COLO668 (cell line): Measurements from ENCODE around the gene IKZF5.

Experiments used
- DNase-seq: peaks from one replicate; lab custom pipeline; 2025; ENCODE audit not compliant: unreplicated experiment; lab: John Stamatoyannopoulos, UW

Gene IKZF5

GRCh38 chr10:123016228-123016627, 7.6 kb upstream of the IKZF5 start:
- no peak for DNase-seq

DNA sequence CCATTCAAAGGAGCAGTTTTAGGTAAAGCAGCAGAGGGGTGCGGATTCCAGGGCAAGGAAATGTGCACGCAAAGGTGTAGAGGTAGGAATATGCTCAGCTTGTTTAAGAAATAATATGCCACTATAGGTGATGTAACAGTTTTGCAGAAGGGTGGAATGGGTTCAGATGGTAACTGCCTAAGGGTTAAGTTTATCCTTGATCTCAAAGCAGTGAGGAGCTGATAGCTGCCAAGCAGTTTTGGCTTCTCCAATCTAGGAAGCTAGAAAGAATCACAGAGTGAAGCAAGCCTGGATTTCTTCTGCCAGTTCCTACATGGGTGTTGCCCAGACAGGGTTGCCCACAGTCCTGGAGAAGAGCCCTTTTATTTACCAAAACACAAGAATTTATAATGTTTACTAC, 6.2 kb upstream of the IKZF5 start:
- DNase-seq = no peak

- DNase-seq = no peak
Measured at GRCh38 chr10:123013456-123014419, 5.1 kb upstream of the IKZF5 start.

- no peak for DNase-seq
Measured at GRCh38 chr10:123011987-123012386, 3.4 kb upstream of the IKZF5 start.

DNA sequence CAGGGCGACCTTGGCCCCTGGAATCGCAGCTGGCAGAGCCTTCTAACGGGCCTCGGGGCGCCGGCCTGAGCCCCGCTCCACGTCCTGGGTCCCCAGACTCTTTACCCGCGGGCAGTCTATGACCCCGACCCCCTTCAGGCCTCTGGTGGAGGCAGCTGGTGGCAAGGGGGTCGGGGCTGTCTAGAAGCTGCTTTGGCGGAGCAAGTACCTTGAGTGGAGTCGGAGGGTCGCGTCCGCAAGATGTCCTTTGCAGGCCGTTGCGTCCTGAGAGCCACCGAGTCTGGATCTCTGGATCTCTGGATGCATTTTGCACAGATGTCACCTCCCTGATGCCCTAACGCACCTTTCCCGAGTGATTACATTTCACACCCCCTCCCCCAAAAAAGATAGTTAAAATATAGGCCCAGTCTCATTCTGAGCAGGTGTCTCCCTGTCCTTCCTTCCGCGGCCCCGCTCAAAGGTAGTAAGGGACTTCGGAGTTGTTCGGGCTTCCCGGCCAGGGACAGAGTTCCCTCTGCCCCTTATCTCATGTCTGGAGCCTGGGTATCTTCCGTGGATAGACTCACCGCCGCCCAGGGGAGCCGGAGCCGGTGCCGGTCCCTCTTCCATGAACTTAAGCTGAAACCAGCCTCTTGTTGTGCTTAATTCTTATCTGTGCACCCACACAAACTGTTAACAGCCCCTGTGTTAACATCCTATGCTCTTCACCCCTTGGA, 668 bp upstream of the IKZF5 start:
- peak; percentile 8 for DNase-seq

- peak; percentile 16 for DNase-seq
Measured at GRCh38 chr10:123007558-123008354, 839 bp downstream of the IKZF5 start.

DNA sequence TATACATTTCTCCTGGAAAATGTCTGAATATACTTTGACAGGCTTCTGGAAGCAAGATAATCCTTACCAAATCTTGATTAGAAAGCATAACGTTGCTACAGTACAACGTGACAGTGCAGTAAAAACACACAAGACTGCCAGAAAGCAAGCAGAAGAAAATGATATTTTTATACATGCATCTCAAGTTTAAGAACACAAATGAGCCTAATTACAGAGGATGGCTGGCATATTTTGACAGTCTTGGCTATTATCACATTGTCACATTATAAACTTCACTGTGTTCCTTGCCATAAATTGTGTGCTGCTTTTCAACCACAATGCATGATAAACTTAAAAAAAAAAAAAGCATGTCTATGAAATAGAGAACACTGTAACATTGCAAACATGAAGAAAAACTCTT, 4.3 kb downstream of the IKZF5 start:
- DNase-seq = no peak

DNA sequence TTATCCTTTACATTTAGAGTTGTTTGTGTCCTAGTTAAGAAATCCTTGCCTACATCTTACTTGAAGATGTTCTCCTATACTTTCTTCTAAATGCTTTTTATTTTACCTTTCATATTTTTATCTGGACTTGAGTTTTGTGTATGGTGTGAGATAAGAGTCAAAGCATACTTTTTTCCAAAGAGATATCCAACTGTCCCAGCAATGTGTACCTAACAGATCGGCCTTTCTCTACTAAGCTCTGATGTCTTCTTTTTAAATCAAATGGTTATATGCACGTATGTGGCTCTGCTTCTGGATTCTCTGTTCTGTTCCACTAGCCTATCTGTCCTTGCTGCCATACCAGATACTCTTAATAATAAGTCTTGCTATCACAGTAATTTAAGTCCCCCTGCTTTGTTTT, 7.2 kb downstream of the IKZF5 start:
- DNase-seq = no peak

GRCh38 chr10:123000155-123000554, 8.4 kb downstream of the IKZF5 start:
- DNase-seq = no peak

- DNase-seq = peak; percentile 3
Measured at GRCh38 chr10:122999347-122999746, 9.2 kb downstream of the IKZF5 start.

DNA sequence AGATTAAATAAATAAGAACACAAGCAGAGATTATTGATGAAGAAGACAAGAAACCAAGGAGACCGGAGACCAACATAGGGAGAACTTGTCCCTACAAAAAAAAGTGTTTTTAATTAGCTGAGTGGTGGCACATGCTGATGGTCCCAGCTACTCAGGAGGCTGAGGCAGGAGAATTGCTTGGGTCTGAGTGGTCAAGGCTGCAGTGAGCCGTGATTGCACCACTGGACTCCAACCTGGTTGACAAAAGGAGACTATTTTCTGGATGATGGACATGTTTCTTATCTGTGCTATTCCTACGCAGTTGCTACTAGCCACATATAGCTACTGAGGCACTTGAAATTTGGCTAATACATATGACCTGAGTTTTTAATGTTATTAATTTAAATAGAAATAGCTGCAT, 9.7 kb downstream of the IKZF5 start:
- no peak for DNase-seq

DNA sequence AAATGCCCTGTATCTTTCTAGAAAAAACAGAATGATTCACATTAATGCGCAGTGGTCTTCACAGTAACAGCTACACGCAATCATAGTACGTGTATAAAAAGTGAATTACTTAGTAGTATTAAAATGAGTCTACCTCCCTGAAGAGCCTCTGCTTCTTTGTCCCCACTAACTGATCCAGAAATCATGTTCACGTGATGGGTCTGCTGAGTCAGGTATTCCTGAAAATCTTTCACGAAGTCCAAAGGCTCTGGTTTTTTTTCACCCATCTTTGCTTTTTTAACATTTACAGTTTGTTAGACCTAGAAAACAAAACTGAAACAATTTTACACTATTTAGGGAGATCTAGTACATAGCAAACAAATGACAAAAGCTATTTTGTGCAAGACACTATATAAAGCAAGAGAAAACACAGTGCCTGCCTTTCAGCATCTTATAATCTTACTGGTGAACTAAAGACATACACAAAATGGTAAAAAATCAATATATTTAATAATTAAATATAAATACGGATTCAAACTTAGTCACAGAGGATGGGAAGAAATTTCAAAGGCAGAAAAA, 10.2 kb downstream of the IKZF5 start:
- no peak for DNase-seq

DNA sequence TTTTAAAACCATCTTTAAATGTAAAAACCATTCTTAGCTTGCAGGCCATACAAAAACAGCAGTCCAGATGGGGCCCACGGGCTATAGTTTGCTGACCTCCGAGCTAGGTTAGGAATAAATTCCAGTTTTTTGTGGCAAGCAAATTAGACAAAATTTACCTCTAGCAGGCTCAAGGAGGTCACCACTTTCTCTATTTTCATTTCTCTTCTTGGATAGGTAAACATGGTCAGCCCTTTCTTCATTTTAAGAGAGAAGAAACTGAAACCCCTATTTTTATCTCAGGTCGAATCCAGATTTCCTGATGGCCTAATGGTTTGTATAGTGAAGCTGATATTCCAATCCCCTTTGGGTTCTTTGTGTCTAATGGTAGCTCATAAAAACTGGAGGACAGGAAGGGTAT, 10.7 kb downstream of the IKZF5 start:
- no peak for DNase-seq

GRCh38 chr10:122995936-122996335, 12.7 kb downstream of the IKZF5 start:
- DNase-seq = no peak

DNA sequence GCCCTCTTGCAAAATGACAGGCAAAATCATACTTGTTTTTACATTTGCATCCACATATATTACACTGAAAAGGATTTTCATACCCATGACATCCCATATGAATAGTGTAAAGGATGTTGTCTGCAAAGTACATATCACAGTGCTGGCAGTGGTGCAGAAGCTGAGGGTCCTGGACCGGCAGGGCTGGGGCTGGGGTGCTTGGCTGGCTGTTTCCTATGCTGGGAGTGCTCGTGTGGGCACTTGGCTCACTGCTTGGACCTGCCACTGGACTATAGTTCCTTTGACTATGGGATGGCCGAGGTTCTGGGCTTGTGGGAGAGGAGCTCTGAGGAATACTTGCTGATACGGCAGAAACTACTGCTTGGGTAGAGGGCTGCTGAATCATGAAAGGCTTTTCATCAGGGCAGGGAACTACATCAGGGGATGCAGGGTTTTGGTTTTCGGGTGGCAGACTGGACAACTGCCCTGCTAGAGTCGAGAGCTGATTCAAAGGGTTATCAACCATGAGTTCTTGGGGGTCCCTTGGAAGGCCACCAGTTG, 14.7 kb downstream of the IKZF5 start:
- no peak for DNase-seq

DNA sequence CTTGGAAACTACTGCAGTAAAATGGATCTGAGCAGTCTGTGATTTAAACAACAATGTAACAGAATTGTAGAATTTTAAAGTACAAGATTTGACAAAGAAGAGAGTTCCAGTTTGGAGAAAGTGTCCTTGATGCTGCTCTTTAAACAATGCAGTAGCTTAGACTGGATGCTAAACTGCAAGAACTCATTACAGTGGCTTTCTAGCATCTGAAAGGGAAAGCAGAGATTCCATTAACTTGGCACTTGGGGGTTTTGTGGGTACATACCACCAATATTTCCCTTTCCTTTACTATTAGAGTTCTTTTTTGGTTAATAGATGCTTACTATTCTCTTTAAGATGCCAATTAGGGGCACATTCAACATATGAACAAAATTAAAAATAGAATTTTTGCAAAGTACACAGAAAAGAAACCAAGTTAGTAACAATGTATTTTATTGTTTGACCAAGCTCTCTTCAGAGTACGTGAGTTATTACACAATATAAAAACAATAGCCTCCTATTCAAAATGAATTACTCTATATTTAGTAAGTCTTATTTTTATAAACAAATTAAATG, 16.5 kb downstream of the IKZF5 start:
- no peak for DNase-seq

GRCh38 chr10:122990278-122990677, 18.3 kb downstream of the IKZF5 start:
- DNase-seq = no peak

GRCh38 chr10:122988501-122988900, 20.1 kb downstream of the IKZF5 start:
- DNase-seq = no peak

- DNase-seq = no peak
Measured at GRCh38 chr10:122986335-122986734, 22.3 kb downstream of the IKZF5 start.

GRCh38 chr10:122984708-122985107, 23.9 kb downstream of the IKZF5 start:
- DNase-seq = no peak

DNA sequence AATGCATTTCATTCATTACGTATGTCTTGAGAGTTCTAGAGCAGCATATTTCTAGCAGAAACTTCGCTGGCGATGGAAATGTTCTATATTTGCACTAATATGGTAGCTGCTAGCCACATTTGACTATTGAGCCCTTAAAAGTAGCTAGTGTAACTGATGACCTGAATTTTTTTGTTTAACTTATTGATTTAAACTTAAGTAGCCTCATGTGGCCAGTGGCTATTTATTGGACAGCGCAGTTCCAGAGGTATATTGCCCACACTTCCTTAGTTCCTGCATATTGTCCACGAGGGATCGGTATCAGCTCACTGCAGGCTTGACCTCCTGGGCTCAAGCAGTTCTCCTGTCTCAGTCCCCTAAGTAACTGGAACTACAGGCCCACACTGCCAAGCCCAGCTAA, 24.7 kb downstream of the IKZF5 start:
- DNase-seq = no peak
